GM21360 (cell line): ENCODE results near the gene PPIAL4G.
"Not testable (repeated sequence)": the region's sequence is repeated elsewhere in the genome, so short reads cannot be mapped to it uniquely, and the experiment has no call there.

Source experiments
- ATAC-seq: cut with Tn5 transposase; IDR thresholded peaks from one replicate; pipeline ENCODE4 v1.9.1; 2021; ENCODE audit warnings: mild to moderate bottlenecking, moderate library complexity; ENCODE audit not compliant: unreplicated experiment

The PPIAL4G gene

DNA sequence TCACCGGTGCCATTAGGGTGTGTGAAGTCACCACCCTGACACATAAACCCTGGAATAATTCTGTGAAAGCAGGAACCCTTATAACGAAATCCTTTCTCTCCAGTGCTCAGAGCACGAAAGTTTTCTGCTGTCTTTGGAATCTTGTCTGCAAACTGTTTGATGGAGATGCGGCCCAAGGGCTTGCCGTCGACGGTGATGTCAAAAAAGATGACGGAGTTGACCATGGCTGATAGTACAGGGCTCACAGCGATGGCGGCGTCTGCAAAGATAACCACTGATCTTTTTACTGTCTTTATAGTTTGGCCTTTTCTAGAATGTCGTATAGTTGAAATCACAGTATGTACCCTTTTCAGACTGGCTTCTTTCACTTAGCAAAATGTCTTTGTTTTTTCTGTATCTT lies at the start of gene PPIAL4G:
Gene PPIAL4G, minus strand, starts transcription at position 274 of the 400 bp plus-strand sequence. Its CDS starts 50 bp downstream, at position 224.
- ATAC-seq: not testable (repeated sequence)

DNA sequence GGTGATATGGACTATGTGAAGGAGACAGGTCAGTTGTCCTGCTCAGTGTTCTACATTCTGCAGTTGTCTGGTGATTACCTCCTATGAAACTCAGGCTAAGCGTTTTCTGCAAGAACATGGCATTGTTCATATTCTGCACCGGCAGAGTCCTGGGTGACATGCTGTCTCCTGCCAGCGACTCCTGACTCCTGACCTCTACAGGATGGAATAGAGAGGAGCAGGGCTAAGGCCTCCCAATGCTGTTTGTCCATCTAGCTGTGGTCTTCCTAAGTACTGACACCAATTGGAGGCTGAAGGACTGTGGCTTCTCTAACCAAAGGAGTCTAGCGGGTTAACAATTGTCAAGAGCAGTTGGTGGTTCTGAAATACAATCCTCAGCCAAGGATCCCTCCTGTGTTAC lies 49.1 kb upstream of the PPIAL4G start:
- not testable (repeated sequence) for ATAC-seq

DNA sequence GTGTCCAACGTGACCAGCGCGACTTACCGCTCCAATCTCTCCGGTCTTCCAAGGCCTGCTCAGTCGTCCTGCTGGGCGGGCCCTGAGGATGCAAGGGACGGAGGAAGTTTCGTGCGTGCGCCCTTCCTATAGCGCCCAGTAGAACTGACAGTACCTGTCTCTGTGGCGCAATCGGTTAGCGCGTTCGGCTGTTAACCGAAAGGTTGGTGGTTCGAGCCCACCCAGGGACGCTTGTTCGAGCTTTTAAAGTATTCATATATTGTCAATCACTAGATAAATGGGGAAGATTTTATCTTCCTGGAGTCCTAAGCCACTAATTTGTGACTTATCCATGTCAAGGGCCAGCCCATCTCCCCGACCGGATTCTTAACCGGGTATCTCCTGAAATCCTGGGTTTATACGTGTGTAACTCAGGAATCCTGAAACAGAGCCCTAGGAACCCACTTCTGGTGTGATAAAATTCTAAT lies 46.0 kb upstream of the PPIAL4G start:
- not testable (repeated sequence) for ATAC-seq

DNA sequence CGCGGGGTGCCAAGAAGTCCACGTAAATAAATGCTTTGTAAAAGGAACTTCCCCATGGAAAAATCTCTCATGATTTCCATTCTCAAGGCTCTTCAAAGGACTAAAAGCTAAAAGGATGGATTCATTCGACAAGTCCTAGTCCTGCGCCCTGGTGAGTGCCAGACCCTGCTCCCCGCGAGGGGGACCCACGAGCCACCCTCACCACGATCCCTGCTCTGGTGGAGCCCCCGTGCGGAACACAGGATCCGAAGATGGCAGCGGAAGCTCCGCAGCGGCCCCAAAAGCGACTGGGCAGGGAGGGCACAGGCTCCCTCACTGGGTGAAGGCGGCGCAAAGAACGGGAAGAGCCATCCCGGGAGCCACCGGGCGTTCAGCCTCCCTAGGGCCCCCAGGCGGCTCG lies 45.5 kb upstream of the PPIAL4G start:
- ATAC-seq: not testable (repeated sequence)

DNA sequence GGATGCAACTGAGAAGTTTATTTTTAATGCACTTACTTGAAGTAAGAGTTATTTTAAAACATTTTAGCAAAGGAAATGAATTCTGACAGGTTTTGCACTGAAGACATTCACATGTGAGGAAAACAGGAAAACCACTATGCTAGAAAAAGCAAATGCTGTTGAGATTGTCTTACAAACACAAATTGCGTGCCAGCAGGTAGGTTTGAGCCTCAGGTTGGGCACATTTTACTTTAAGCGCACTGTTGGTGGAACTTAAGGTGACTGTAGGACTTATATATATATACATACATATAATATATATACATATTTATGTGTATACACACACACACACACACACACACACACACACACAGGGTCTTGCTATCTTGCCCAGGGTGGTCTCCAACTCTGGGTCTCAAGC lies 43.5 kb upstream of the PPIAL4G start:
- ATAC-seq: not testable (repeated sequence)

DNA sequence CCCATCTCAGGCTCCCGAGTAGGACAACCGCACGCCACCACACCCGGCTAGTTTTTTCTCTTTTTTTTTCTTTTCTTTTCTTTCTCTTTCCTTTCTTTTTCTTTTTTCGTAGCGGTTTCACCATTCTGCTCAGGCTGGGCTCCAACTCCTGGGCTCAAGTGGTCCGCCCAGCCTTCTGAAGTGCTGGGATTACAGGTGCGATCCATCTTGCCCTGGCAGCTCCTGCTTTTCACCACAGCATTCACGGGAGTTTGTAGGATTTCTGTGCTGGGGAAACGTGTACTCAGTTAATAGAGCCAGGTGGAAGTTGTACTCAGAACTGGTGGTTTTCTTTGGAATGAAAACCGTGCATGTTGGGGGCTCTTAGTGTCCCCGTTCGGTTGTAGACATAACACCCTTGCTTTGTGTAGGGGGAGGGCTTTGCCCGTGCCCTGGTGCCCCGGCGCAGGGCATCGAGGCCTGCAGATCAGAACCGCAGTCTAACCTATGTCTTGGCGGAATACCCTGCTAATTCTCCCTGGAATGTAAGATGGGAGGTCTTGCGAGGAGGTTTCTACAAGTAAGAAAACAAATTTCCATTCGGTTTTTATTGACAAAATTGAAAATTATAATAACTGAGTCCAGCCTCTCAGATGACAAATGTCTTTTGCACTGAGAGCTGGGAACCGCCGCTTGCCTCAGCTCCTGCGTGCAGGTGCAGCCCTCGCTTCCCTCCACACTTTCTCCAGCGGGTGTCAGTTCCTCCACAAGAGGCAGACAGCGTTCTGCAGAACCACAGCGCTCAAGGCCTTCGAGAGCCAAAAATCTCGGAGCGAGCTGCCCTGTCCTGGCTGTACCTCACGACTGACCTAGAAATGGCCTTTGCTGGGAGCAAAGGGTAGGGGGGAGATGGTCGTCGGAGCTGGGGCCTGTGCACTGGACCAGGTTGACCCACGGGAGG lies 40.4 kb upstream of the PPIAL4G start:
- peak; percentile 10 for ATAC-seq

DNA sequence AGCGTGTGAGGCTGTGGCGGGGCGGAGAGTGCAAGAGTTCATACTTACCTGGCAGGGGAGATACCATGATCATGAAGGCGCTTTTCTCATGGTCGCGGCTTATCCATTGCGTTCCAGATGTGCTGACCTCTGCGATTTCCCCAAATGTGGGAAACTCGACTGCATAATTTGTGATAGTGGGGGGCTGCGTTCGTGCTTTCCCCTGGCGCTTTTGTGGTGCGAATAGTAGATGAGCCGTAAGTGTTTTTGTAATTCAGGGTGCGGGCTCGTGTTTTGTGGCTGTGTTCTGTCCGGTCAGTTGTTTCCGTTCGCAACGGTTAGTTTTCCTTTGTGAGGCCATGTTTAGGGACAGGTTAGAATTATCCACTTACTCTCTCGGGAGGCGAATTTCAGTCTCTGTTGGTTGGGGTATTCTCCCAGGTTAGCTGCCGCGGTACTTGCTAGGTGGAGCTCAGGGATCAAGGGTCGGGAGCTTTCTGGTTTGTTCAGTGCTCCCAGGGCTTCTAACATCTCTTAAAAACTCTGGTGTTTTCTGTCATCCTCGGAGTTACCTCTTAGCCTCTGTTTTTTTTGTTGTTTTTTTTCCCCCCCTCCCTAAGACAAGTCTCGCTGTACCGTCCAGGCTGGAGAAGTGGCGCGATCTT lies 39.6 kb upstream of the PPIAL4G start:
- peak; percentile 84 for ATAC-seq

DNA sequence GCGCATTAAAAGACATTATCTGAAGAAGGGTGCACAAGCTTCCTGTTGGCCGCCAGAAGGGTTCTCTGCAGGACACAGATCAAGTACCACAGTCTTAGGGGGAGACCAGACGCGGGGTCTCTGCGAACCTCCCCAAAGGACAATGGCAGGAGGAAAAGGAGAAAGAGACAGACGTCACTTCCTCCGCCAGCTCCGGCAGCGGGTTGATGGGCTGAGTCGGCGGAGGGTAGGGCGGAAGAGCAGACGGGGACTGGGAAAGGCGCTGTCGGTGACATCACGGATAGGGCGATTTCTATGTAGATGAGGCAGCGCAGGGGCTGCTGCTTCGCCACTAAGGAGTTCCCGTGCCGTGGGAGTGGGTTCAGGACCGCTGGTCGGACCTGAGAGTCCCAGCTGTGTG lies 39.0 kb upstream of the PPIAL4G start:
- ATAC-seq: not testable (repeated sequence)

DNA sequence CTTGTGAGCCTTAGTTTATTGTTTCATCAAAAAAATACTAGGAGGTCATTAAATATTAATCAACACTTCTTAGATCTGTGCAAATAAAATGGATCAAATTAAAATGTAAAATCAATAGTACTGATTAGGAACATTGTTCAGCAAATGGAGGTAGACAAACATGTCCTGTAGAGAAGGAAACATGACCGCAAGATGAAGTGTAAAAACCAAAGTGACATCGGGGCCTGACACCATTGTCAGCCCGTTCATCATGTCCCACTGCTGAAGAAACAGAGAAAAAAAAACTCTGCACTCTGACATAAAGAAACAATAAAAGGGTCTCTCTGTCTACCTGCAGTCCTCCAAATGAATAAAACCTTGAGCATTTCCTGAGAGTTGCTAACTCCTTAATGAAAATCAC lies 31.2 kb upstream of the PPIAL4G start:
- not testable (repeated sequence) for ATAC-seq

DNA sequence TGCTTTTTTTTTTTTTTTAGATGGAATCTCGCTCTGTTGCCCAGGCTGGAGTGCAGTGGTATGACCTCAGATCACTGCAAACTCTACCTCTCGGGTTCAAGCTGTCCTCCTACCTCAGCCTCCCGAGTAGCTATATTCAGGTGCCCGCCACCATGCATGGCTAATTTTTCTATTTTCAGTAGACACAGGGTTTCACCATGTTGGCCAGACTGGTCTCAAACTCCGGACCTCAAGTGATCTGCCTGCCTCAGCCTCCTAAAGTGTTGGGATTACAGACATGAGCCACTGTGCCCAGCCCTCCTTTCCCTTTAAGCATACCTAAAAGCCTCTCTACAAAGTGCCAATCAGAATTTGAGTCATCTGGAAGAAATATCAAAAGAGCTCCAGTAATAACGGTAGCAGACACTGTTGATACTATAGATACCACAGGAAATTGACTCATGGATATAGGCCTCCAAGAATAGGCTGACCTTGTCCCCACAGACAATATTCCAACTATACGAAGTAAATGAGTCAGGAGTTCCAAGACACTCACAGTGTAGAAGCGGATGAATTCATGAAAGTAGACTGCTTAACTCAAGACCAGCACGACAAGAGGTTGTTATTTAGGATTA lies 29.6 kb upstream of the PPIAL4G start:
- ATAC-seq: not testable (repeated sequence)

DNA sequence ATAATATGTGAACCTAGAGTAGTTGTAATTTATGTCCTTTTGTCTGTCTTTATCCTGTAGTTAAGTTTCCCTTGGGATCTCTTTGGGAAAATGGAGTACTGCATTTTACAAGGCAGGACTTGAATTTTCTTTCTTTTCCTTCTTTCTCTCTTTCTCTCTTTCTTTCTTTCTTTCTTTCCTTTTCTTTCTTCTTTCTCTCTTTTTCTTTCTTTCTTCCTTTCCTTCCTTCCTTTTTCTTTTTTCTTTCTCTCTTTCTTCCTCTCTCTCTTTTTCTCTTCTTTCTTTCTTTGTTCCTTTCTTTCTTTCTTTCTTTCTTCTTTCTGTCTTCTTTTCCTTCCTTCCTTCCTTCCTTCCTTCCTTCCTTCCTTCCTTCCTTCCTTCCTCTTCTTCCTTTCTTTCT lies 10.8 kb upstream of the PPIAL4G start:
- ATAC-seq: not testable (repeated sequence)

DNA sequence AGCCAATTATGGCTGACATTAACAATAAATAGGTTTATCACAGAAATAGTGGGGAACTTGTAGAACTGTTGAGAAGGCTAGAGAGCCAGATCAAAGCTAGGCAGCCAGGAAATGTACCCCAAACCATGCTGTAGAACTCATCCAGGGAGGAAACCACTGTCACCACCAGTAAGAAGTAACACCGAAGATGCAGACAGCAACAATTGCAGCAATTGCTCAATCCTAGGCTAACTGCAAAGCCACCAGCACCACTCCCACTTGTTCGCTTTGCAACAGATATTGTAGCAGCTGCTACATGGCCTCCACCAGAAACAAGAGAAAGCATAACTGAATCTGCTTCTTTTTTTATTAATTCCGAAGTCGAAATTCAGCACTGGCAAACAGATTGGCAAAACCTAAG lies 2.0 kb downstream of the PPIAL4G start:
- not testable (repeated sequence) for ATAC-seq

DNA sequence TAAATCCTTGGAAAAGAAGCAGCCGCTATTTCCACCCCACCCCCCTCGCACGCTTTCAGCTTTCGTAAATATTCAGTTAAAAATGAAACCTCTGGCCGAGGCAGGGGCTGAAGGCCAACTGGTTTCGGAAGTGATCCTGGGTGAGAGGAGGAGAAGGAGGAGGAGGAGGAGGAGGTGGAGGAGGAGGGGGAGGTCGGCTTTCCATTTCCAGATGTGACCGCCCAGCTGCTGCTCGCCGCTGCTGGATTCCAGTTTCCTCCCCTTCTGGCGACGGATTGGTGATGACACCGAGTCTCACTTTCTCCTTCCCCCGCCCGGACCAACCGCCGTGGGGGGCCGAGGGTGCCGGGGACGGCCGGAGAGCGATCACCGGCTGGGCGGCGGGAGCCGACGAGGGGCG lies 23.4 kb downstream of the PPIAL4G start:
- not testable (repeated sequence) for ATAC-seq

DNA sequence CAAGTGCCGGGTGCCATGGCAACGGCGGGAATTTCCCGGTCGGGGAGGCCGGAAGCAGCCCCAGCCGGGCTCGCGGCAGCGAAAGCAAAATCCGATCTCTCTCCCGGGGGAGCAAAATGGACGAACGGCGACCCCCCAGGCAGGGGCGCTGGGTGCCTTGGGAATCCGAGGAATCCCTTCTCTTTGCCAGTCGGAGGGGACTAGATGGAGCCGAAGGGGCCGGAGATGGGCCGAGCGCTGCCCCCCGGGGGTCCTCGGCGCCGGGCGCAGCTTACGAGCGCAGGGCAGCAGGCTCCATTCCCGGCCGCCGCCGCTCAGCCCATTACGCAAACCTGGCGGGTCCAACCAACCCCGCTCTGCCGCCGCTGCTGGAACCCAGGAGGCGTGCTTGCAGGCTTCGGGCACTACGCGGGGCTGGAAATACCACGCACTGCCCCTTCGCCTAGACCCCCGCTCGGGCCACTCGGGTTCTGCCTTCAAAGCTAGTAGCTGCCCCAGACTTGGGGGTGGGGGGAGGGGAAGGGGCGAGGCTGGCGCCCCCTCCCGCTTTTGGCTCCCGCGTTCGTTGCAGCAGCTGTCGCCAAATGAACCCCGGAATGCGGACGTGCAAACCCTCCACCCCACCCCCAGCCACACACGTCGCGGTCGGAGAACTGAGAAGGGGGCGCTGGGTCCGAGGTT lies 24.1 kb downstream of the PPIAL4G start:
- not testable (repeated sequence) for ATAC-seq

DNA sequence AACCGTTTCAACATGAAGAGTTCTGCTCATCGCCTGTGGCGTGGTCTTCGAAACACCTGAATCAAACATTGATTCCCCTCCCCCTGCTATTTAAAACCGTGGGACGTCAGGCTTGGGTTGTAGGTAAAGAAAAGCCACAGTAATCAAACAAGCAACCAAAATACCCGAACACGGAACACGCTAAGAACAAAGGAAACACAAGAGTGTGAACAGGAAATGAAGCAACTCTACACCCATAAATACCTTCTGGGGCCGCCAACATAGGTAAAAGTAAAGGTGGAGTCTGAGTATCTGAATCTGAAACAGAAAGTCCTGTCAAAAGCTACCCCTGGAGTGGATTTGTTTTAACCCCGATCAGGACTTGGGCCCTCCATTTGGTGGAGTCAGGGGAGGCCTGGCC lies 24.7 kb downstream of the PPIAL4G start:
- ATAC-seq: not testable (repeated sequence)

DNA sequence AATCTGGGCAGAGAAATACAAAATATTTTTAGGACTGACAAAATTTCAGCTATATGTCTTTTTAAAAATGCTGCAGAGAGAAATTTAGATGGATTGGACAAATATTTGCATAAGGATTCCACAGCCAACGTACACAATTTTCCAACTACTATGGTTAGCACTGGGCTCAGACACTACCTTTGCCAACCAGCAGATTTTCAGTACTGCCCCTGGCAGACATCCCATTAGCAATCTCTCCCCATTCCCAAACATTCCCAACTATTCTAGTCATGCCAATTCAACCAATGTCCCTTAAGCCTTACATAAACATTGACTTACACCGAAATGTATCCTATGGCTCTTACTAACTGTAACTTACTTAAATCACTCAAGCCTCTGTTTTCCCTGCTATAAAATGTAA lies 30.3 kb downstream of the PPIAL4G start:
- ATAC-seq: not testable (repeated sequence)

DNA sequence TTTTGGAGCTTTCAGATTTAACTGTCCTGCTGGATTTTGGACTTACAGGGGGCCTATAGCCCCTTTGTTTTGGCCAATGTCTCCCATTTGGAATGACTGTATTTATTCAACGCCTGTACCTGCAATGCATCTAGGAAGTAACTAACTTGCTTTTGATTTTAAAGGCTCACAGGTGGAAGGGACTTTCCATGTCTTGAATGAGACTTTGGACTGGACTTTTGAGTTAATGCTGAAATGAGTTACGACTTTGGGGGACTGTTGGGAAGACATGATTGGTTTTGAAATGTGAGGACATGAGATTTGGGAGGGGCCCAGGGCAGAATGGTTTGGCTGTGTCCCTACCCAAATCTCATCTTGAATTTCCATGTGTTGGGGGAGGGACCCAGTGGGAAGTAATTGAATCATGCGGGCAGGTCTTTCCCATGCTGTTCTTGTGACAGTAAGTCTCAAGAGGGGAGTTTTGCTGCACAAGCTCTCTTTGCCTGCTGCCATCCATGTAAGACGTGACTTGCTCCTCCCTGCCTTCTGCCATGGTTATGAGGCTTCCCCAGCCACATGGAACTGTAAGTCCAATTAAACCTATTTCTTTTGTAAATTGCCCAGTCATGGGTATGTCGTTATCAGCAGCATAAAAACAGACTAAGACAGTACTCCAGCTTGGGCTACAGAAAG lies 43.3 kb downstream of the PPIAL4G start:
- ATAC-seq: not testable (repeated sequence)

DNA sequence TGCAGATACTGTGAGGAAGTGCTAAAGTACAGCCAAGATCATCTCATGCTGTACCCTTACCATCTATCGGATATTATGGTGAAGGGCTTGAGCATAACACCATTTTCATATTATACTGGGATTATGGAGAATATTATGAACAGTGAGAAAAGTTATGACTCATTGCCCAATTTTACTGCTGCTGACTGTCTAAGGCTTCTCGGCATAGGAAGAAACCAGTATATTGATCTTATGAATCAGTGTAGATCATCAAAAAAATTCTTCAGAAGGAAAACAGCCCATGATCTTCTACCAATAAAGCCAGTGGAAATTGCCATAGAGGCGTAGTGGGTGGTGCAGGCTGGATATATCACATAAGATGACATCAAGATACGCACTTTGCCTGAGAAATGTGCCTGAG lies 47.7 kb downstream of the PPIAL4G start:
- ATAC-seq: no peak

DNA sequence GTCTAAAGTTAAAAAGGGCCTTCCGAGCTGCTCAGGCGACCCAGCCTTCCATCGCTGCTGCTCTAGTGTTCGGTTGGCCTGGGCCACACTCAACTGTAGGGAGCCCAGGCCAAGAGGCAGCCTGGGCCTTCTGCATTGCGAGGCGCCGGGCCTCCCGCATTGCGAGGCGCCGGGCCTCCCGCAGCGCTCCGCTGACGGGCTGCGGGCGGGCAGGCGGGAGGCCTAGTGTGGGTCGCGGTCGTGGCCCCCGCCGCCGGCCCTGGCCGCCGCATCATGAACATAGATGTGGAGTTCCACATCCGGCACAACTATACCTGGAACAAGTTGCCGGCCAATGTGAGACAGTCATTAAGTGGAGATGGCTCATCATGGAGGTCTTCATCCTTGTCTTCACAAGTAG lies 48.3 kb downstream of the PPIAL4G start:
- no peak for ATAC-seq

DNA sequence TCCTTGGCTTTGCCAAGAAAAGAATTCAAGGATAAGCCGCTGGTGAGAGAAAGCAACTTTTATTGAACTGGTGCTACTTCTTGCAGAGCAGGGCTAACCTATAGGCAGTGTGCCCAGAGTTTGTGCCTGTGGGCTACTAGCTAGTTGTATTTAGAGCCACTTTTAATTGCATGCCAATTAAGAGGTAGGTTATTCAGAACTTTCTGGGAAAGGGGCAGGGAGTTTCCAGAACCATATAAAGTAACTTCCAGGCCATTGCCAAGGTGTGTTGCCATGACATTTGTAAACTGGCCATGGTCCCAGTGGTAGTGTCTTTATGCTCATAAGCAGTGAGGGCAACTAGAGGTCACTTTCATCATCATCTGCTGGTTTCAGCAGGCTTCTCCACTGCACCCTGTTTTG lies 50.2 kb downstream of the PPIAL4G start:
- not testable (repeated sequence) for ATAC-seq
